Measurements from ENCODE around the gene ORM2.

- TF ChIP-seq CTCF (IDR thresholded peaks at IDR 0.05): no peak
- no peak for TF ChIP-seq POLR2A (IDR thresholded peaks at IDR 0.05)
These were observed 7.2 kb downstream of the ORM2 start for GRCh38 chr9:114336699-114337395.
